ENCODE measurements around the gene RABL6. TPM values are rescaled to one million over a fixed set of nuclear protein-coding genes. Genes with fewer than 3 reads are reported as not detected.

The RABL6 gene
- total RNA-seq, 2 experiments from 2014 or later: 113 to 133 TPM

GRCh38 chr9:136850866-136851775 is 43.4 kb downstream of the RABL6 start:
- Histone ChIP-seq H3K4me3 (ENCODE audit: low read depth, low read length, poor library complexity, severe bottlenecking) (no peak overlapping the region), H3K4me2 (ENCODE audit: low read length) (no peak overlapping the region), H4K20me1 (ENCODE audit: insufficient read depth, low read length) (no peaks in the 10 kb centered on the region), H3K27ac (ENCODE audit: low read depth, low read length, poor library complexity, severe bottlenecking) (no peak overlapping the region), H2AFZ (ENCODE audit: low read length) (no peak overlapping the region), H3K9me2 (ENCODE audit: insufficient read depth, low read length) (no peaks in the 10 kb centered on the region), H3K79me2 (ENCODE audit: insufficient read depth, low read depth, low read length) (no peaks in the 10 kb centered on the region), H3K36me3 (ENCODE audit: insufficient read depth, low read length) (peaks cover 4% of the 10 kb centered on the region), H3K4me1 (ENCODE audit: insufficient read depth, low read length, poor library complexity, severe bottlenecking) (peaks cover 10% of the 10 kb centered on the region), H3K9me3 (ENCODE audit: low read length) (no peaks in the 10 kb centered on the region)
- DNase-seq (ENCODE audit: low spot score): no peak
- TF ChIP-seq EZH2phosphoT487 (IDR thresholded peaks at IDR 0.05; ENCODE audit: borderline replicate concordance, low read depth, low read length) (no peak), CTCF (conservative IDR thresholded peaks at IDR 0.05; ENCODE audit: low read length) (no peak)
- BruUV-seq (replicated peaks): no TSS peak
- ChIA-PET POLR2A (no interaction called here), CTCF (ENCODE audit: unreplicated experiment) (no interaction called here)
- intact Hi-C loops (cut with micrococcal nuclease; ENCODE audit: unreplicated experiment): no loop called here

GRCh38 chr9:136851941-136852663 is 44.4 kb downstream of the RABL6 start, which contains the start of gene MAMDC4:
MAMDC4 (plus strand) TSS chr9:136852346; CDS start chr9:136852417, 71 bp downstream.
- no peaks in the 10 kb centered on the region for H3K9me3 ChIP-seq (ENCODE audit: low read length)
- POLR2A ChIA-PET: no interaction called here

More at GRCh38 chr9:136851941-136852663, 44.4 kb downstream of the RABL6 start, which contains the start of gene MAMDC4:
- Histone ChIP-seq H3K4me3 (ENCODE audit: low read depth, low read length, poor library complexity, severe bottlenecking) (no peak within 1 kb of the TSS), H3K4me1 (ENCODE audit: insufficient read depth, low read length, poor library complexity, severe bottlenecking) (peaks cover 10% of the 10 kb centered on the region), H3K4me2 (ENCODE audit: low read length) (no peak within 1 kb of the TSS), H2AFZ (ENCODE audit: low read length) (no peak within 1 kb of the TSS), H3K36me3 (ENCODE audit: insufficient read depth, low read length) (no peaks in the 10 kb centered on the region), H4K20me1 (ENCODE audit: insufficient read depth, low read length) (no peaks in the 10 kb centered on the region), H3K79me2 (ENCODE audit: insufficient read depth, low read depth, low read length) (no peaks in the 10 kb centered on the region), H3K9me2 (ENCODE audit: insufficient read depth, low read length) (no peaks in the 10 kb centered on the region), H3K27ac (ENCODE audit: low read depth, low read length, poor library complexity, severe bottlenecking) (no peak within 1 kb of the TSS)
- no TSS peak for BruUV-seq (replicated peaks)
- CTCF ChIA-PET (ENCODE audit: unreplicated experiment): no interaction called here
- TF ChIP-seq CTCF (conservative IDR thresholded peaks at IDR 0.05; ENCODE audit: low read length) (no peak), EZH2phosphoT487 (IDR thresholded peaks at IDR 0.05; ENCODE audit: borderline replicate concordance, low read depth, low read length) (no peak)
- DNase-seq (ENCODE audit: low spot score): no peak
- intact Hi-C loops (cut with micrococcal nuclease; ENCODE audit: unreplicated experiment): no loop called here
